OCI-LY7 (cell line): Measurements from ENCODE around the gene RFC3. TPM values are rescaled to one million over a fixed set of nuclear protein-coding genes. Genes with fewer than 3 reads are reported as not detected.

ENCODE experiments used
- BruUV-seq: library from RNA; stranded (reverse); fragments of 400-500 nt; replicated peaks from 2 replicates; lab custom pipeline; 2021; lab: Mats Ljungman, UMichigan
- CTCF ChIA-PET: fragments of 300-600 bp; sonication (Branson Sonifier 250); formaldehyde crosslinking; loops from one replicate; lab custom pipeline; 2022; ENCODE audit warnings: antibody characterized with exemption; ENCODE audit not compliant: unreplicated experiment; lab: Charles Lee
- POLR2A ChIA-PET: fragments of 300-600 bp; sonication (Branson Sonifier 250); formaldehyde crosslinking; loops from one replicate; lab custom pipeline; 2022; ENCODE audit warnings: antibody characterized with exemption; lab: Charles Lee
- DNase-seq: peaks from one replicate; pipeline ENCODE4 v3.0.0-alpha.2; 2015; ENCODE audit warnings: low spot score
- H2AFZ ChIP-seq: fragments of 200-600 bp; sonication (generic), shearing (Covaris generic); 2 replicates; pipeline ENCODE4 v1.6.1; 2014; ENCODE audit warnings: mild to moderate bottlenecking, antibody characterized with exemption, low read length, moderate library complexity
- H3K27ac ChIP-seq: fragments of 200-600 bp; sonication (generic); 2 replicates; pipeline ENCODE4 v1.5.1; 2014; ENCODE audit warnings: mixed run types, low read depth, mild to moderate bottlenecking, moderate library complexity, low read length, inconsistent platforms; ENCODE audit not compliant: poor library complexity, severe bottlenecking
- H3K36me3 ChIP-seq: fragments of 200-600 bp; sonication (generic); 2 replicates; pipeline ENCODE4 v1.6.1; 2014; ENCODE audit warnings: mild to moderate bottlenecking, antibody characterized with exemption, low read length, moderate library complexity, mixed read lengths; ENCODE audit not compliant: insufficient read depth
- H3K4me1 ChIP-seq: fragments of 200-600 bp; sonication (generic); 2 replicates; pipeline ENCODE4 v1.5.1; 2014; ENCODE audit warnings: mild to moderate bottlenecking, low read length; ENCODE audit not compliant: insufficient read depth, poor library complexity, severe bottlenecking
- H3K4me2 ChIP-seq: fragments of 200-600 bp; sonication (generic); 2 replicates; pipeline ENCODE4 v1.6.1; 2014; ENCODE audit warnings: mild to moderate bottlenecking, low read length
- H3K4me3 ChIP-seq: fragments of 200-600 bp; sonication (generic); 2 replicates; pipeline ENCODE4 v1.5.1; 2014; ENCODE audit warnings: mild to moderate bottlenecking, low read depth, low read length; ENCODE audit not compliant: poor library complexity, severe bottlenecking
- H3K79me2 ChIP-seq: fragments of 200-600 bp; sonication (generic); 2 replicates; pipeline ENCODE4 v1.6.1; 2016; ENCODE audit warnings: low read depth, mild to moderate bottlenecking, low read length, moderate library complexity, mixed read lengths; ENCODE audit not compliant: insufficient read depth
- H3K9me2 ChIP-seq: fragments of 200-600 bp; sonication (generic); 2 replicates; pipeline ENCODE4 v1.6.1; 2016; ENCODE audit warnings: mild to moderate bottlenecking, low read length, mixed read lengths; ENCODE audit not compliant: insufficient read depth
- H3K9me3 ChIP-seq: fragments of 200-600 bp; sonication (generic); 2 replicates; pipeline ENCODE4 v1.6.1; 2014; ENCODE audit warnings: mild to moderate bottlenecking, mixed run types, low read length, mixed read lengths
- H4K20me1 ChIP-seq: fragments of 200-600 bp; sonication (generic); 2 replicates; pipeline ENCODE4 v1.6.1; 2014; ENCODE audit warnings: mild to moderate bottlenecking, antibody characterized with exemption, low read length, moderate library complexity, mixed read lengths; ENCODE audit not compliant: insufficient read depth
- EZH2phosphoT487 ChIP-seq: fragments of 200-600 bp; sonication (generic); IDR thresholded peaks from 2 replicates; pipeline ENCODE4 v1.6.1; 2018; ENCODE audit warnings: low read depth, borderline replicate concordance, mild to moderate bottlenecking, mixed run types, antibody characterized with exemption, low read length, moderate library complexity, mixed read lengths
- intact Hi-C: fragments of 100-400 bp; cut with micrococcal nuclease; formaldehyde crosslinking; loops from one replicate; pipeline ENCODE4 v1.10.0; 2022; ENCODE audit not compliant: unreplicated experiment
- total RNA-seq, 2 experiments: library from RNA; depleted of rRNA in 1 of 2; stranded (reverse); fragments of >200 nt in 1 of 2; shearing (Covaris generic) in 1 of 2; gene quantifications; 2 replicates each; pipeline ENCODE4 v1.2.3, GENCODE V29; 2014 to 2022
- TF ChIP-seq, protein P1 (sequence below): fragments of 200-600 bp; sonication (generic); conservative IDR thresholded peaks from 2 replicates; pipeline ENCODE4 v1.5.1; 2014; ENCODE audit warnings: mild to moderate bottlenecking, antibody characterized with exemption, low read length, moderate library complexity, mixed read lengths

RFC3 gene
- total RNA-seq, 2 experiments from 2014 or later: 108 to 118 TPM

DNA sequence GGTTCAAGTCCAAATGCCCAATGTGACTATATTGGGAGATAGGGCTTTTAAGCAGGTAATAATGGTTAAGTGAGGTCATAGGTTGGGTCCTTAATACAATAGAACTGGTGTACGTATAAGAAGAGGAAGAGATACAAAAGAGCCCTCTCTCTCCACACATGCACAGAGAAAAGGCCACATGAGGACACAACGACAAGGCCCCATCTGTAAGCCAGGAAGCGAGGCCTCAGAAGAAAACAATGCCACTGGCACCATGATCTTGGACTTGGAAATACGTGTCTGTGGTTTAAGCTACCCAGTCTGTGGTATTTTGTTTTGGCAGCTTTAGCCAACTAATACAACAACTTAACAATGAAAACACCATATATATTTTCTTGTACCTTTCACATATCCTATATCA is 23.4 kb upstream of the RFC3 start:
- ChIA-PET CTCF (no interaction called here), POLR2A (interaction anchor here (0.7 to 2.2 kb wide), 3 partner anchors 10 to 152 kb away, joined by 3 to 9 read pairs (median 3); no protein-coding TSS in a partner anchor)
- H3K4me2 ChIP-seq: no peak overlapping the region
- intact Hi-C loops: no loop called here
- no peak for DNase-seq
- no peaks in the 10 kb centered on the region; the same call in 1 of the 2 replicates for H3K36me3 ChIP-seq
- TF ChIP-seq EZH2phosphoT487: no peak
- TF ChIP-seq, protein P1, sequence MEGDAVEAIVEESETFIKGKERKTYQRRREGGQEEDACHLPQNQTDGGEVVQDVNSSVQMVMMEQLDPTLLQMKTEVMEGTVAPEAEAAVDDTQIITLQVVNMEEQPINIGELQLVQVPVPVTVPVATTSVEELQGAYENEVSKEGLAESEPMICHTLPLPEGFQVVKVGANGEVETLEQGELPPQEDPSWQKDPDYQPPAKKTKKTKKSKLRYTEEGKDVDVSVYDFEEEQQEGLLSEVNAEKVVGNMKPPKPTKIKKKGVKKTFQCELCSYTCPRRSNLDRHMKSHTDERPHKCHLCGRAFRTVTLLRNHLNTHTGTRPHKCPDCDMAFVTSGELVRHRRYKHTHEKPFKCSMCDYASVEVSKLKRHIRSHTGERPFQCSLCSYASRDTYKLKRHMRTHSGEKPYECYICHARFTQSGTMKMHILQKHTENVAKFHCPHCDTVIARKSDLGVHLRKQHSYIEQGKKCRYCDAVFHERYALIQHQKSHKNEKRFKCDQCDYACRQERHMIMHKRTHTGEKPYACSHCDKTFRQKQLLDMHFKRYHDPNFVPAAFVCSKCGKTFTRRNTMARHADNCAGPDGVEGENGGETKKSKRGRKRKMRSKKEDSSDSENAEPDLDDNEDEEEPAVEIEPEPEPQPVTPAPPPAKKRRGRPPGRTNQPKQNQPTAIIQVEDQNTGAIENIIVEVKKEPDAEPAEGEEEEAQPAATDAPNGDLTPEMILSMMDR: no peak
- H2AFZ ChIP-seq: peak overlapping the region; percentile 92
- no peaks in the 10 kb centered on the region for H3K79me2 ChIP-seq
- no peaks in the 10 kb centered on the region for H4K20me1 ChIP-seq
- H3K9me2 ChIP-seq: no peaks in the 10 kb centered on the region
- no peak overlapping the region for H3K27ac ChIP-seq
- H3K9me3 ChIP-seq: peaks cover 34% of the 10 kb centered on the region; the same call in 1 of the 2 replicates
- H3K4me1 ChIP-seq: peaks cover 39% of the 10 kb centered on the region
- no TSS peak for BruUV-seq
- no peak overlapping the region for H3K4me3 ChIP-seq

DNA sequence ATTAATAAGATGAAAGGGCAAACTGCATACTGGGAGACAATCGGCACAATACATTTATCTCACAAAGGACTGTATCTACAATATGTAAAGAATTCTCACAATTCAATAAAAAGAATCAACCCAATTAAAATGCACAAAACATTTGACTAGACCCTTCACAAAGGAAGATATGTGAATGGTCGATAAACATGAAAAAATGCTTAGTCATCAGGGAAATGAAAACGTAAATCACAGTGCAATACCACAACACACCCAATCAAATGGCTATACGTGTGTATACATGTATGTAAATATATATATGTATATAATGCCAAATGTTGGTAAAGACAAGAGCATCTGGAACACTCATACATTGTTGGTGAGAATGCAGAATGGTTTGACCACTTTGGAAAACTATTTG is 21.9 kb upstream of the RFC3 start:
- Histone ChIP-seq H3K9me2 (no peaks in the 10 kb centered on the region), H3K4me2 (no peak overlapping the region), H2AFZ (no peak overlapping the region), H3K4me3 (no peak overlapping the region), H3K9me3 (peaks cover 24% of the 10 kb centered on the region; the same call in 1 of the 2 replicates), H3K36me3 (no peaks in the 10 kb centered on the region; the same call in 1 of the 2 replicates), H3K79me2 (no peaks in the 10 kb centered on the region), H3K27ac (no peak overlapping the region), H3K4me1 (peaks cover 54% of the 10 kb centered on the region), H4K20me1 (no peaks in the 10 kb centered on the region)
- no peak for DNase-seq
- BruUV-seq: no TSS peak
- ChIA-PET CTCF (no interaction called here), POLR2A (no interaction called here)
- TF ChIP-seq EZH2phosphoT487: no peak
- TF ChIP-seq, protein P1: no peak
- intact Hi-C loops: no loop called here

GRCh38 chr13:33797622-33798021 is 20.3 kb upstream of the RFC3 start:
- peak overlapping the region; percentile 76 for H2AFZ ChIP-seq
- no peak for DNase-seq
- H3K4me3 ChIP-seq: no peak overlapping the region
- ChIA-PET CTCF (interaction anchor here (1.0 to 1.9 kb wide), 3 partner anchors 24 to 280 kb away, joined by 3 to 5 read pairs (median 3); no protein-coding TSS in a partner anchor), POLR2A (interaction anchor here (0.8 to 4.2 kb wide), 8 partner anchors 8 to 220 kb away, joined by 3 to 46 read pairs (median 4); no protein-coding TSS in a partner anchor)
- intact Hi-C loops: no loop called here
- no peaks in the 10 kb centered on the region for H3K9me2 ChIP-seq
- H3K4me1 ChIP-seq: peaks cover 55% of the 10 kb centered on the region
- H3K4me2 ChIP-seq: peak overlapping the region; percentile 28; the same call in 1 of the 2 replicates
- H3K27ac ChIP-seq: no peak overlapping the region
- no peak for TF ChIP-seq EZH2phosphoT487
- TF ChIP-seq, protein P1: no peak
- peaks cover 6% of the 10 kb centered on the region; the same call in 1 of the 2 replicates for H3K36me3 ChIP-seq
- no TSS peak for BruUV-seq
- peaks cover 24% of the 10 kb centered on the region; the same call in 1 of the 2 replicates for H3K9me3 ChIP-seq
- H3K79me2 ChIP-seq: no peaks in the 10 kb centered on the region
- H4K20me1 ChIP-seq: no peaks in the 10 kb centered on the region
